Measurements from ENCODE around the gene CLIC5.

Gene CLIC5

DNA sequence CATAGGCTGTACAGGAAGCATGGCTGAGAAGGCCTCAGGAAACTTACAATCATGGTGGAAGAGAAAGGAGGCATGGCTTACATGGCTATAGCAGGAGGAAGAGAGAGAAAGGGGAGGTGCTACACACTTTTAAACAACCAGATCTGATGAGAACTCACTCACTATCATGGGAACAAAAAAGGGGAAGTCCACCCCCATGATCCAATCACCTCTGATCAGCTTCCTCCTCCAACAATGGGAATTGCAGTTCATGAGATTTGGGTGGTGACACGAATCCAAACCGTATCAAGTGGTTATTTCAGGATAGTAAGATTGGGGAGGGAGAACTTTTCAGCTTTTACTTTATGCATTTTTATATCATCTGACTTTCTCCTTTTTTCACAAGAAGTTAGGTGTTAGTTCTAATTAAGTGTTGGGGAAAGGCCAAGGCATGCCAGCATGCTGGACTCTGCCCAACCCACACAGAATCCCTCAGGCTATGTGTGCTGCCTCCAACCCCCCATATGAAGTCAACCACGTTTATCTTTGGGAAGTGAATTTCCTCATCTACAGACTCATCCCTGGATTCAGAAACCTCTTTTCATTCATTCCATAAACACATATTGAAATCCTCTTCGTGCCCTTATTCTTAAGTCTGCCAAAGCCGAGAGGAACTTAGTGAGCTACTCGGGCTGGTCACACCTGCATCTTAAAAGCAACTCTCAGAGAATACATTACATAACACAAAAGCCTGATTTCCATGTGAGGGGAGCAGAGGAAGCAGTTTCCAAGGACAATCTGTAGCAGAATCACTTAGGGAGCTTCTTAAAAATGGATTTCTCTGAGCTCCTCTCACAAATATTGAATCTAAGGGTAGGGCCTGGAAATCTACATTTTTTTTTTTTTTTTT lies 16.7 kb upstream of the CLIC5 start:
- no peak for DNase-seq

DNA sequence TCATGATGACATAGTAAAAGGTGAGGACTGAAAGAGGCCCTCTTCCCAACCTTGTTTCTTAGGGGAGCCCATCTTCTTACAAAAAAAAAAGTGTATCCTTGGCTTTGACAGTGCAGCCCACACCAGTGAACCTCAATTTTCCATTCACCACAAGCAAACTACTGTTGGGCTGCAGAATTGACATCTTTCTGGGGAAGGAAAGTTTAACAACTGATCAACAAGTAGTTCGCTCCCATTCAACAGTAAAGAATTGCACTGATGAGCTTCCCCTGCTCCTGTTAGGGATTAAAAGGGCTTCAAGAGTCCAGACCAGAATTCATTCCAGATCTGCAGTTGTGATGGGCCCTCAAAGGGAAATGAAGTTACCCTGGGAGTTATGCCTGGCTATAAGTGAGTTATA lies 13.9 kb upstream of the CLIC5 start:
- no peak for DNase-seq

DNA sequence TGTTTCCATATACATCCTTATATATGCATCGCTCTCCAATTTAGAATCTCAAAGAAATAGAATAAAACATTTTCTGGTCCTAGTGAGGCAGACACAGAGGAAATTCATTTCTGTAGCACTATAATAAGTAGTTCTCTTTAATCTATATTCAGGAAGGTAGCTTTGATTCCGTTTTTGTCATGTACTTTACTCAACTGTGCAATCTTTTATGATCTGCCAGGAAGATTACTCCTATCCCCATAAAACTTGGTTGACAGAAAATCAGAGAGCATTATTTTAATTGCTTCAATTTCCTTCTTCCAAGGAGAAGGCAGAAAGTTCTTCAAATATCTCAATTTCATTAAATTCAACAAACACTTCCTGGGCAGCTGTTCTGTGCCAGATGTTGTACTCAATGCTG lies 10.6 kb upstream of the CLIC5 start:
- no peak for DNase-seq

DNA sequence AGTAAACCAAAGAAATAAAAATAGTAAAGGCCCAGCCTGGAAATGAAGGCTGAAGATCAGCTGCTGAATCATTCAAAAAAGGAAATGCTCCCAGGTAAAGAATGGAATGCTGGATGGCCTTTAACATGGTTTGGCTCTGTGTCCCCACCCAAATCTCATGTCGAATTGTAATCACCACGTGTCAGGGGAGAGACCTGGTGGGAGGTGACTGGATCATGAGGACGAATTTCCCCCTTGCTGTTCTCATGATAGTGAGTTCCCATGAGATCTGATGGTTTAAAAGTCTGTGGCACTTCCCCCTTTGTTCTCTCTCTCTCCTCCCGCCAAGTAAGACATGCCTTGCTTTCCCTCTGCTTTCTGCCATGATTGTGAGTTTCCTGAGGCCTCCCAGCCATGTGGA lies 9.9 kb upstream of the CLIC5 start:
- DNase-seq = no peak

DNA sequence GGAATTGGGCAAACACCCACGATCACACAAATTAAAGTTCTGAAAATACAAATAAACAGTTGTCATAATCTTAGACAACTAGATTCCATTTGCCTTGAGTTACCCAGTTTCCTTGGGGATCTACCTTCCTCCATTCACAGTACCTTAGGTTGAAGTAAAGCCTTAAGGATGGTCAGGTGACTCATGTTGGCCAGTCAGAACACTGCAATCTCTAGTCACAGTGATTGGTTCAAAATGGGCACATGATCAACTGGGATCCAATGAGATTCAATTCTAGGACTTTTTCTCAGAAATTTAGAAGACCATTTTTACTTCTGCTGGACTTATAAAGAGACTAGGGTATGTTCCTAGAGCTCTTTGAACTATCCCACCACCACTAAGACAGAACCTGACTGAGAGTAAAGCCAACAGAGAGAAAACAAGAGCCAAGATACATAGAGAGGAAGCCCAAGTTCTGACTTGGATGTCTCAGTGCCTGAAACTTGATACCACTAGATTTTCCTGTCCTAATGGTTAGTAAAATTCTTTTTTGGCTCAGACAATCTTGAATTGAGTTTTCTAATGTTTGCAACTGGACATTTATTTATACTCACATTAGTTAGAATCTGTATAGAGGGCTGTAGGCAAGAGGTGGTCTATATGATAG lies 8.6 kb upstream of the CLIC5 start:
- DNase-seq = no peak

DNA sequence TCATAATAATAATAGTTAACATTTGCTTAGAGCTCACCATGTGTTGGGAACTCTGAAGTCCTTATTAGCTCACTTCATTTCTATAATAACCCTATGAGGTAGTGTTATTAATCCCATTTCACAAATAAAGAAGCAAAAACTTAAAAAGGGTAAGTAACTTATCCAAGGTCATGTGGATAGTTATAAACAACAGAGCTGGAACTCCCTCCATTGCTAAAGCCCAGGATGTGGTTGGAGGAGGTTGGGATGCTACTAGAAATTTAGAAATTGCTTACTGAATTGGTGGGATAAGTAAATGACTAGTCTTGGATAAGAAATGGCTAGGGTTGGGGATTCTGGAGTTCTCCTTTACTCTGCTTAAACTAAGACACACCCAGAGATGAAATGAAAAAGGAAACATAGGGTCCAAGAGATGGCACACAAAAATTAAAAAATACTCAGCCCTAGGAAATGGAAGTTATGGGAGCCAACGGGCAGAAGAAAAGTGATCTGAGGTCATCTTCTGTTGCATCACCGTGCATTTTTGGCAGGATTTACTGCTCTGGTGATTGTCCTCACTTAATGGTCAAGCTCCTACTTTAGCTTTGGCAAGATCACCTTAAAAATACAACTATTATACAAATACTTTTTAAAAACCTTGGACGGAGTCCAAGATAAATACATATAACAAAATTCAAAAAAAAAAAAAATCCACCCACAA lies 7.7 kb upstream of the CLIC5 start:
- DNase-seq = no peak

DNA sequence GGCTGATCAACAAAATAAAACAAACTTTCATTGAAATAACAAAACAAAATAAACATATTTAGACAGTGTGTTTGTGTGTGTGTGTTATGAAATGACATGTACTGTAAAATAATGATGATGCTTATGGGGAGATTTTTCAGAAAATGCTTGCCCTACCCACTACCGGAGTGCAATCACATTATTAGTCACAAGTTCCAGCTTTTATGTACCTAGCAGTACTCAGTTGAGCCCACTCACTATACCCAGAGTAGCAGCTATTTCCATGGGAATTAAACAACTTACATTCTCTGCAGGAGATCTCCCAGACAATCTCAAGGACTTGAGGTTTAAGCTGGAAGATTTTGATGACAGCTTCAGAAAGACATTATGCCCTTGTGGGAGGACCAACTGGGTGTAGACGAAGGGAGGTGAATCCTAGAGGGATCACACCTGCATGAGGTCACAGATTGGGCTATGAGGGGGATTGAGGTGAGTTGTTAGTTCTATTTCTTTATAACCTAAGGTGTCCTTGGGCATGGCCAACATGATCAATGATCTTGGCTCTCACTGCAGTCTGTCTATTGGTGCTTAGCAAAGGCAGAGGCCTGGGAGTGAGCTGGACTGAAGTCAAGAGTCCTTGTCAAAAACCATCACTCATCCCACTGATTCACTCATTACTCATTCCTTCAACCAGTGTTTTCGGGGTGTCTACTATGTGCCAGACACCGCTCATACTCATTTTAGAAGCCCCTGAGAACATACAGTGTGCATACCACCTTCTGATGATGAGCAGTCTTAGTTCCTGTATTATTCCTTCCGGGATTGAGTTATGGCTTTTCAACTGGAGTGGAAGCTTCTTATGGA lies 6.7 kb upstream of the CLIC5 start:
- no peak for DNase-seq

DNA sequence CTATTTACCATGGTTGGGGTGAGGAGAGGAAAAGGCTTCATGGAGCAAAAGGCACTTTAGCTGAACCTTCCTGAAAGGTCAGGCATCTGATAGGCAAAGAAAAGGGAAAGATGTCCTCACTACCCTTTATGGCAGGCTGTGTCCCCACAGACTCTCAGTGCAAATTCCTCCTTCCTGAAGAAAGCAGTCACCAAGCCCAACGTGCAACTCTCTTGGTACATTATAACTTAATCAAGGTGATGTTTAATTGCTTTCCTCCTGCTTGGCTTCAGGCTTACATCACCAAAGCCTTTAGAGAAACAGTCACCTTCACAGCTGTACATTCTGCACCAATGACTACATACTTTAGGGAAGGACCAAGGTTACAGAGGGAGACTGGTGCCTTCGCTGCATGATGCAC lies 2.1 kb upstream of the CLIC5 start:
- no peak for DNase-seq

DNA sequence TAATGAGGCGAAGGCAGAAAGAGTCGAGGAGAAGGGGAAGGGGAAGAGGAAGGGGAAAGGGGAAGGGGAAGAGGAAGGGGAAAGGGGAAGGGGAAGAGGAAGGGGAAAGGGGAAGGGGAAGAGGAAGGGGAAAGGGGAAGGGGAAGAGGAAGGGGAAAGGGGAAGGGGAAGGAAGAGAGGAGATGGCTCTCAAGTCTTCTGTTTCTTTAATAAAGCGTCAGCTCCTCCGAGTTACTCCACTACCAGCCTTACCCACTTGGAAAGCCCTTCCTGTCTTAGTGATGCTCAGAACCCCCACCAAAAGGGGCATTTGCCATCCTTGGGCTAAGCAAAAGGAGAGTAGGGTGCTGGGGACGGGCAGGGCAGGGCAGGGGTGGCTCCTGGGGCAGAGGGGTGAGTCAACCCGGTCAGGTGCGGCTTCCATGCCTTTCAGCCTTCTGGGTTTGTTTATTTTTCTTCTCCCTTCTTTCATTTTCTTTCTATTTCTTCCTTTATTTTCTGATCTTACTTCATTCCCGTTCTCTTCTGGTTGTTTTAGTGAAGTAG lies 476 bp upstream of the CLIC5 start:
- DNase-seq = no peak

DNA sequence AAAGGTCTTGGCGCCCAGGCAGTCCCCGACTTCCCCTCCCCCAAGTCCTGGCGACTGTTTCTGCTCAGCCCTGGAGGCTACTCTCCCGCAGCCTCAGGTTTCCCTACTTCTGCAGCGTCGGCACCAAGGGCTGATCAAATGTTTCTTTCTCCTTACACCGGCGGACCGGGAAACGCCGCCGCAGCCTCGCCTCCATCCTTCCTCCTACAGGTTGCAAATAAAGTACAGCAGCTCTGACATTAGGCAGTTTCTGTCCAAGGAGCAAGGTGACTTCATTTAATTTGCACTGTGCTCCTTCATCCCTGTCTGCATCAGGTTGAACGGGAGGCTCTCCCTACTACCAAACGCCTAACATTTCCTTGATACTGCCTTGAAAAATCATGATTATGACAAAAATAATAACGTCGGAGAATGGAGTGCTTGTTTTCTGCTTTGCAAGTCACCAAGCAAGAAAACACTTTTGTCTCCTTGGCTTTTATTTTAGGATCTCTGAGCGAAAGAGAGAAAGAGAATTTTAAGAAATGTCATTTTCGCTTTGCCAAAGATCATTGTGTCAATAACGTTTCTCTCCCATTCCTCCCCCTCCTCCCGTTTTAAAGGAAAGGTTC lies 1.0 kb downstream of the CLIC5 start:
- no peak for DNase-seq

DNA sequence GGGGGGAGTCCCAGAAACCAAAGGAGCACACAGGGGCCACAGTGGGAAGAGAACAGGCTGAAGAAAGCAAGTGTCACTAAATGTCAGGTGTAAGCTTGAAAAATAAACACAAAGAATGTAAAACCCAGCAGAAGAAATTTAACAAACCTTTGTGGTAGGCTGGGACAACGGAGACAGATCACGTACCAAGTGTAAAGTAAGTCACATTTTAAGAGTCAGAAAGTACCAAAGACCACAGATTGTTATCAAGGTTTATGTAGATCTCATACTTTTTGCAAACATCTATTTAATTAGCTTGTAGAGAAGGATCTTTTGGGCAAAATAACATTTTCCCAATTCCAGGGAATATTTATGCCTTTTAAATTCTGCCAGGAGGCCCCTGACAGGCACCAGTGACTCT lies 1.6 kb downstream of the CLIC5 start:
- no peak for DNase-seq

DNA sequence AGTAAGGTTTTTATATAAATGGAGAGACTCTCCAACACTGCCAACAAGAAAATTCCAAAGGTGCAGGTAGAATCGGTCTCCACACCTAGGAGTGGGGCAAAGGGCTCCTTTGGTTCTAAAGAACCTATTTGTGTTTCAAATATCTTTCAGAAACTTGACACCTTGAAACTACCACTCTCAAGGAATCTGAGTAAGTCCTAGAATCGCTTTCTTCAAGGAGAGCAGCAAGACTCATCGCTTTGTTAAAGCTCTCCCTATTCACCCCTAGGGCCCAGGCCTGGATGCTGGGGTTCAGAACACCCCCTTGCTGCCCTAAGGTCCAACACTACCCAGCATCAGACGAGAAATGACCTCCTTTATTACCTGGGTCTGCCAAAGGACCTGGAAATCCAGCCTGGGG lies 2.0 kb downstream of the CLIC5 start:
- DNase-seq = no peak

DNA sequence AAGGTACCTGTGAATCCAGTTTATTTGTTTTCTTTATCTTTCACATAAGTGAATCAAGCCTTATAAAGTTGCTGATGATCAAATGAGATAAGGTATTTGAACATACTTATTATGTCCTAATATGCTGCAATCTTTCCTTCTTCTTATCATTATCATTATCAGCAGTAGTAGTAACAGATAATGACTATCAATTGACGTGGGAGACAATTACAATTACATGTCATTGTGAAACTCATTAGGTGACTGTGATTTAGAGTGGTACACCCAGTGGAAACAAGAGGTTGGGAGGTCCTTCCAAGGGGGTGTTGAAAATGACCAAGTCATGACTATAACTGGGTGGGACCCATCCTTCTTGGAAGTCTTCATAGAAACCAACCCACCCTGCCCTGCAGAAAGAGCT lies 2.8 kb downstream of the CLIC5 start:
- no peak for DNase-seq

DNA sequence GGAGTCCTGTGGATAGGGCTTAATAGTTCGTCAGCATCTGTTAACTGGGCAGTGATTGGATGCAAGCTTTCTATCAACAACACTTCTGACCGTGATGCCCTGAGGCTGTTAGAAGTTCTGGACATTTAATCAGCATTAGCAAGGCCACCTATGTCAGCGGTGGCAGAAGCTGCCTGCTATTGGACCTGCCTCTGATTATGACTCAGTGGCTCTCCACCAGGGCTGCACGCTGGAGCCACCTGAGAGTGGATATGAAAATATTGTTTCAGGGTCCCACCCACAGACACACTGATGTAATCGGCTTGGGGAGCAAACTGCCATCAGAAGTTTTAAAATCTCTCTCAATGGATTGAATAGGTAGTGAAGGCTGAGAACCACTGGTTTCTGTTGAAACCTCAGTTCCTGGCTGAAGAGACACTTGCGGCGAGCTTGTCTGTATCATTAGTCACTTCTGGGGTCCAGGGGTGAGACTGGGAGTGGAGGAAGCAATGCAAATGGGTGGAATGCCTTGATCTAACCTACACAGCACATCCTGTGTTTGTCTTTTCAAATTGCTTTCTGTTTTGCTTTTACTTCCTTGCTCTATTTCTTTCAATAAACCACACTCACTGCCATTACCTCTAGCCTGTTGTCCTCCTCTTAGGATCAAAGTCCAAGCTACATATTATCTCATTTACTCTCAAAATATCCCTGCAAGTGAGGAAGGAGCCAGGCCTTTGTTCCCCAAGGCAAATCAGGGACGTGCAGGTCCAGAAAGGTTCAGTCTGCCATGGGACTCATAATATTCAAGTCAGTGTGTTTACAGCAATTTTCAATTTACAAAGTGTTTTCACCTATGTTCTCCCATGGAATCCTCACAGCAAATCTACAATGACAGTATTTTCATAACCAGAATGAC lies 4.2 kb downstream of the CLIC5 start:
- DNase-seq = peak in 2 of 4 experiments; percentile 14 to 15

DNA sequence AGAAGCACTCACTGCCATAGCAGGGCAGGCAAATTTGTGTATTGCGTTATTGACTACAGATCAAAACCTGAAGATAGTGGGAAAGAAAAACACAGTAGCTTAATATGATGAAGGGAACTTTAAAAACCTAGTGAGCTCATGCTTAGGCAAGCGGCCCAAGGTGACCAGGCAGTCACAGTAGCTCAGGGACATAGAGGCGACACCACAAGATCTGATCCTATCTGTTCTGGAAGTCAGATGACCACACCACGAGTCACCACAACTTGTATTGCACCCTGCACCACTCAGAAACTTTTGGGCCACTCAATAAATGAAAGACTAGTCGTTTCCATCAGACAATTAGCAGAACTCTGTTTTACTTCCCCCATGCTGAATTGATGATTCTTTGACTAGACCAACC lies 4.9 kb downstream of the CLIC5 start:
- no peak for DNase-seq

DNA sequence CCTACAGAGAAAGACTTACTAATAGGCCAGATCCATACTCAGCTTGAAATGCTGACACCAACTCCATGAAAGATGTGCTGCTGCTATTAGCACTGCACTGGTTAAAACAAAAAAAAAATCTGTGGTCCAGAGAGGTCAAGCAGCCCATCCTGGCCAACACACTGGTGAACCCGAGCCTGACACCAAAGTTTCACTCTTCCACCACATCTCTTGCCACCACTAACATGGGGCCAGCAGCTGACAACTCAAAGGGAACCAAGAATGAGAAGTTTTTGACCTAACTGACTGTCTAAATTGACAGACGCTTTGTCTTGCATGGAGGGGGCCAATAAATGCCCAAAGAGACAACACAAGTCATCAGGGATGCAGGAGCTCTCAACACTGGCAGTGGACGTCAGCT lies 5.4 kb downstream of the CLIC5 start:
- no peak for DNase-seq

DNA sequence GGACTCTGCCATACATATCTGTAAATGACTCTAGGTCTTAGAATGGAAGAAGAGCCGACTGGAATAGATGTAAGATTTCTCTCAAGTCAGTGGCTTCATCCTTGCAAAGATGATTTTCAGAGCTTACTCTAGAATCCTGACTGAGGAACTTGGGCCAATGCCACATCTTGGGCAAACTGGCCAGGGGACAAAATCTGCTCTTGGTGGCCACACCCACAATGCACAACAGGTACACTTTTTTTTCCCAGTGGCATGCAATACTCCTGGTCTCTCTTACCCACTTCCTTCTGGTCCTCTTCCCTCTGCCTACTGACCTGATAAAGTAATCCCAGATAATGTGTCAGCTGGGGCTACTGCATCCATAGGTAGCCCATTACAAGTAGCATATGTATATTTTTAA lies 13.4 kb downstream of the CLIC5 start:
- DNase-seq = no peak

DNA sequence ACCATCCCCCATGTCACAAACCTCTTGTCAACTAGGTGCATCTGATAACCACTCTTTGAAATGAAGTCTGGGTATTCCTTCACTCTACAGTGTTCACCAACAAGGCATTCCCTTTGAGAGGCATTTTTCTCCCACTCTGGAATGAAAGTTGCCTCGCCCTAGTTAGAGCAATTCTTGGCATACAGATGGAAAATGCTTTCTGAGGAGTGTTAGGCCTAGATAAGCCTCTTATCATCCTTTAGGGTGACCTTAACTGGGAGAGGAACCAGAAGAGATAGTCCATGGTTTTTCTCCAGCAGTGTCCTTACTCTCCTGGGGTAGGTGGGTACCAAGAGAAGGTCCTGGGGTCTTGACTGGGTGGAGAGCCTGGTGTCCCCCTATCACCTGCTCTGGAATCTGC lies 14.8 kb downstream of the CLIC5 start:
- DNase-seq = no peak

DNA sequence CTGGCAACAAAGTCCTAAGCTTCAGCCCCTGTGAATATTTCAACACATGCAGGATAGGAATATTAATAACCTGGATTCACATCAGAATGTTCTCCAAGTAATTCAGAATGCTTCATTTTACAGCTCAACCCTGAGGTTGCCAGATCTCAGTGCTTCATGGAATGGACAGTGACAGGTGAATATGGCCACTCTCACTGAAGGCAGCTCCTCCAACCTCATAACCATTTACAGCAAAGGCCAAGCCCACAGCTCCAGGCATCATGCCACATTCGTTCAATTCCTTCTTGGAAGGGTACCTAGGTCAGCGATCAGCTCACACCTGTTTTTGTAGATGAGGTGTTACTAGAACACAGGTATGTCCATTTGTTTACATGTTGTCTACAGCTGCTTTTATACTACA lies 17.1 kb downstream of the CLIC5 start:
- DNase-seq = no peak

DNA sequence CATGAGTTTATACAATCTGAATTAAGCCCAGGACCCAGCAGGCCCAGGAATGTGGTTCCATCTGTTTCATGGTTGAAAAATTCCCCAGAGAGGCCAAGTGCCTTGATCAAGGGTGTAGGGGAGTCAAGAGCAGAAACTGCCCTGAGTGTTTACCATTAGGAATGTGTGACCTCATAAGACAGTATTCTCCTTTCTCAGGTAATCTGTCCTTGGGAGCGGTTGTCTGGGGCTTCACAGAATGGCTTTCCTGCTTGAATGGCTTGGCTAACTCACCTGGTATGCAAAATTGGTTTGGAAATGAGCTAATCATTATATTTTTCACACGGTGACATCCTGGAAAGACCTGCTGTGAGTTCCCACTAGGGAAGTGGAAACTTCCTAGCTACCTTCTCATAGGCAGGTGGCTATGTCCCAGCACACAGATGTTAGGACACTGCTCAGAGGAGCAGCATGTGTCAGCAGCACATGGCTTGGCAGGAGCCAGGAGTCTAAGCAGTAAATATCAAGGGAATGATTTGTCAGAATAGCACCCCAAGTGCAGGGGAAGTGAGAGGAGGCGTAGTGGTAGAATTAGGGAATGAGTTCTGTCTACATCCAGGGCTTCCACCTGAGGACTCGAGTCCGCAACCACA lies 17.7 kb downstream of the CLIC5 start:
- no peak for DNase-seq

DNA sequence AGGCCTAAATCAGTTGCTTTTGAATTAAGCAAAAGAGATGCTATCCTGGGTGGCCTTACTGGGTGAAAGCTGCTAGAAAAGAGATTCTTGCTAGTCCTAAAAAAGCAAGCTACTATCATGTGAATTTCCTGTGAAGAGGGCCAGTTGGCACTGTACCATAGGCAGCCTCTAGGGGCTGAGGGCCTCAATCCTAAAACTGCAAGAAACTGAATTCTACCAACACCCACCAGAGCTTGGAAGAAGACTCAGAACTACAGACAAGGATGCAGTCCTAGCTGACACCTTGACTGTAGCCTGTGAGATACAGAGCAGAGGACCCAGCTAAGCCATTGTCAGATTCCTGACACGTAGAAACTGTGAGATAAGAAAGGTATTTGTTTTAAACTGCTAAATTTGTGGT lies 24.5 kb downstream of the CLIC5 start:
- no peak for DNase-seq

Measured in activated naive CD4-positive, alpha-beta T cell (primary cell).